Uterus (tissue), 4 donors: ENCODE measurements around the gene AXDND1. TPM values are rescaled to one million over a fixed set of nuclear protein-coding genes. Genes with fewer than 3 reads are reported as not detected.

ENCODE experiments used
- DNase-seq, 2 donors: peaks; one replicate each; pipeline ENCODE4 v3.0.0-alpha.2; 2019 to 2020
- H3K27ac ChIP-seq, 2 donors: fragments of 200-600 bp; sonication (generic); 1 replicate in 1 of 2; 2 replicates in 1 of 2; pipeline ENCODE4 v1.5.1; 2016 to 2018
- H3K27me3 ChIP-seq, 2 donors: fragments of 200-600 bp; sonication (generic); one replicate each; pipeline ENCODE4 v1.5.1; 2018 to 2019; ENCODE audit warnings: control low read depth in 1 of 2
- H3K36me3 ChIP-seq, 2 donors: fragments of 200-600 bp; sonication (generic); one replicate each; pipeline ENCODE4 v1.5.1; 2019; ENCODE audit warnings: control low read depth in 1 of 2
- H3K4me1 ChIP-seq, 2 donors: fragments of 200-600 bp; sonication (generic); one replicate each; pipeline ENCODE4 v1.5.1; 2018 to 2019; ENCODE audit warnings: control low read depth in 1 of 2
- H3K4me3 ChIP-seq, 2 donors: fragments of 200-600 bp; sonication (generic); 1 replicate in 1 of 2; 2 replicates in 1 of 2; pipeline ENCODE4 v1.5.1; 2018 to 2019; ENCODE audit warnings: mild to moderate bottlenecking in 1 of 2
- H3K9me3 ChIP-seq, 2 donors: fragments of 200-600 bp; sonication (generic); one replicate each; pipeline ENCODE4 v1.5.1; 2019; ENCODE audit warnings: control low read depth in 1 of 2
- CTCF ChIP-seq, 4 experiments: fragments of 200-600 bp in 2 of 4; fragments of 450-650 bp in 2 of 4; sonication (generic) in 2 of 4; IDR thresholded peaks; one replicate each; pipeline ENCODE4 v1.5.1; 2016 to 2019; ENCODE audit warnings: antibody characterized with exemption in 4 of 4, mild to moderate bottlenecking in 2 of 4, moderate library complexity in 1 of 4
- POLR2A ChIP-seq, 2 donors: fragments of 450-650 bp; IDR thresholded peaks; one replicate each; pipeline ENCODE4 v1.6.1; 2016; ENCODE audit warnings: antibody characterized with exemption in 2 of 2, mild to moderate bottlenecking in 1 of 2, moderate library complexity in 1 of 2
- intact Hi-C: fragments of 100-400 bp; cut with DNase I; formaldehyde crosslinking; loops from one replicate; pipeline ENCODE4 v1.15.1; 2023; ENCODE audit warnings: low total_unique reads
- total RNA-seq, 4 donors: library from RNA; depleted of rRNA in 3 of 4; stranded (reverse); fragments of >200 nt in 3 of 4; gene quantifications; one replicate each; pipeline versions ENCODE4 v1.1.0 to v1.2.4, GENCODE V29; 2014 to 2023
- donor health status: DM: yes; HTN: yes; CAD: no.

Gene AXDND1
- total RNA-seq, 4 donors from 2014 or later, result 0.34 to 1.8 (median 0.55) TPM; not detected in 1

DNA sequence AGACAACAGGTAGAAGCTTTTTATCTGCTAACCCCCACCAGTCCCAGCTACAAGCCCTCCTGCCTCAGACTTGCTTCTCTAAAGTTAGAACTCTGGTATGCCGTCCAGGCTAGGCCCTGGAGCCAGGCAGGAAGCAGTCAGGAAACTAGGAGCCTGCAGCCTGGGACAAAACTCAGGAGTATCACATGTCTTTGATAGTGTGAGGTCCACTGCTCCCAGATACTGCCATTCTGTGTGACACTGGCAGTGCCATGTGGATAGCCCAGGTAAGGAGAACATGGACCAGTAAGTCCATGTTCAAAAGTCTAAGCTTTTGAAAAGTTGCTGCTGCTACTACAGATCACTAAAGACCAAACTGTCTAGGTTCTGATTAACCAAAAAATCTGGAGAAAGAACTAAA is 164.6 kb downstream of the AXDND1 start:
- Histone ChIP-seq H3K27ac (no peak overlapping the region), H3K9me3 (no peaks in the 10 kb centered on the region), H3K4me3 (no peak overlapping the region), H3K4me1 (no peaks in the 10 kb centered on the region), H3K27me3 (no peaks in the 10 kb centered on the region), H3K36me3 (no peaks in the 10 kb centered on the region)
- intact Hi-C loops, result no loop called here
- DNase-seq, result no peak
- TF ChIP-seq POLR2A (IDR thresholded peaks at IDR 0.05) (no peak), CTCF (IDR thresholded peaks at IDR 0.05) (no peak)

GRCh38 chr1:179541774-179542173 is 176.0 kb downstream of the AXDND1 start:
- no peak overlapping the region for H3K4me3 ChIP-seq
- H3K4me1 ChIP-seq, result no peaks in the 10 kb centered on the region
- no peaks in the 10 kb centered on the region for H3K27me3 ChIP-seq
- no peak for TF ChIP-seq POLR2A (IDR thresholded peaks at IDR 0.05)
- no peak for TF ChIP-seq CTCF (IDR thresholded peaks at IDR 0.05)
- no peak for DNase-seq
- intact Hi-C loops, result no loop called here
- no peaks in the 10 kb centered on the region for H3K9me3 ChIP-seq
- H3K27ac ChIP-seq, result no peak overlapping the region
- no peaks in the 10 kb centered on the region for H3K36me3 ChIP-seq

DNA sequence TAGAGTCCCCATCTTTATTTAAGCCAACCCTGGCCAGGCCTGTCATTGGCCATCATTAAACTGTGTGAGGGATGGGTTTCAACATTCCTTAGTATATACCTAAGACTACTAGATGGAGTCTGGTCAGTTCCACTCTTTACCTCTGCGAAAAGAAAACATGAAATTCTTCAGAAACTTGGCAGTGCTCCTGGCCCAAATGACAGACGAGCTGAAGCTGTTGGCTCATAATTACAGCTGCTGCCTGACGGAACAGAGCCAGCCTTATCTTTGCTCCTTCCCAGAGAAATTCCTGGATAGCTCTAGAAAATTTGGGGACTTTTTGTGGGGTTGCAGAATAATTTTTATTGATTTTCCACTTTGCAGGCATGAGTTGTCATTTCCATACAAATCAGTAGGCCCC is 179.6 kb downstream of the AXDND1 start:
- Histone ChIP-seq H3K36me3 (no peaks in the 10 kb centered on the region), H3K9me3 (no peaks in the 10 kb centered on the region), H3K27ac (no peak overlapping the region), H3K27me3 (no peaks in the 10 kb centered on the region), H3K4me1 (no peaks in the 10 kb centered on the region), H3K4me3 (no peak overlapping the region)
- intact Hi-C loops, result no loop called here
- DNase-seq, result no peak
- no peak for TF ChIP-seq CTCF (IDR thresholded peaks at IDR 0.05)
- no peak for TF ChIP-seq POLR2A (IDR thresholded peaks at IDR 0.05)

DNA sequence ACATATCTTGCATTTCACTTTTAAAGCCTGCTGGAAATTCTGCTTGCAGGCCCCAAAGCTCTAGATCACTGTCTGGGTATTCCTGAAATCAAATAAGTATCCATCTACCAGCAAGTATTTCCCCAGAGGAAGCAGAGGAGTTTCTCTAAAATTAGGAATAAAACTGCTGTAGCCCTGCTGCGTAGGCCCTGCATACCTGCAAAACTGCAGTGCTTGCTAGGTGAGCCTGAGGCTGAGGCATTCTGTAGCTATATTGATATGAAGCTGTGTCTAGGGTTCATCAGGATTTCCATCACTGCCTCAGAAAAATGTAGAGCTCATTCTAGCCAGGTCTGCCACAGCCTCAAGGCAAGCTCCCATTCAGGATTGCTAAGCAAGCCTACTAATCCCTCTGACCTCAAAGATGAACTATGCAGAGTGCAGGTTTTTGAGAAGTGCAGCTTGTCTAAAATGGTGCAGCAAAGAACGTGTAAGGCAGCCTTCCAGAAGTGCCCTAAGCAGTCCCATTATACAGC is 181.3 kb downstream of the AXDND1 start:
- intact Hi-C loops, result no loop called here
- Histone ChIP-seq H3K27ac (no peak overlapping the region), H3K9me3 (no peaks in the 10 kb centered on the region), H3K27me3 (no peaks in the 10 kb centered on the region), H3K36me3 (no peaks in the 10 kb centered on the region), H3K4me1 (no peaks in the 10 kb centered on the region), H3K4me3 (no peak overlapping the region)
- TF ChIP-seq CTCF (IDR thresholded peaks at IDR 0.05), result no peak
- TF ChIP-seq POLR2A (IDR thresholded peaks at IDR 0.05), result no peak
- DNase-seq, result no peak

- Histone ChIP-seq H3K4me1 (no peaks in the 10 kb centered on the region), H3K4me3 (no peak overlapping the region), H3K27ac (no peak overlapping the region), H3K27me3 (no peaks in the 10 kb centered on the region), H3K36me3 (no peaks in the 10 kb centered on the region), H3K9me3 (no peaks in the 10 kb centered on the region)
- DNase-seq, result no peak
- TF ChIP-seq POLR2A (IDR thresholded peaks at IDR 0.05) (no peak), CTCF (IDR thresholded peaks at IDR 0.05) (no peak)
- intact Hi-C loops, result no loop called here
These were observed 183.0 kb downstream of the AXDND1 start for GRCh38 chr1:179548666-179549367.
